Keratinocyte (primary cell): ENCODE data around the gene PTPRT. TPM values are rescaled to one million over a fixed set of nuclear protein-coding genes. Genes with fewer than 3 reads are reported as not detected.

Experiments used
- DNase-seq: peaks from one replicate; pipeline ENCODE4 v3.0.0-alpha.2; 2011; ENCODE audit warnings: low read depth, missing footprints, low spot score
- FAIRE-seq: peaks from 2 replicates; lab custom pipeline; 2011; peaks lifted over from hg19 to GRCh38; lab: Jason Lieb, UNC
- H2AFZ ChIP-seq: 2 replicates; pipeline ENCODE4 v1.6.0; 2012; ENCODE audit warnings: low read length, control low read depth, inconsistent platforms; ENCODE audit not compliant: control insufficient read depth
- H3K27ac ChIP-seq: 2 replicates; pipeline ENCODE4 v1.5.1; 2011; ENCODE audit warnings: low read length; ENCODE audit not compliant: control insufficient read depth, insufficient read depth
- H3K27me3 ChIP-seq: 3 replicates; pipeline ENCODE4 v1.6.0; 2011; ENCODE audit warnings: low read length; ENCODE audit not compliant: control insufficient read depth, insufficient read depth; ENCODE audit errors: extremely low read depth
- H3K36me3 ChIP-seq, 2 experiments: 2 replicates in 1 of 2; 3 replicates in 1 of 2; pipeline ENCODE4 v1.5.1; 2011; ENCODE audit warnings: low read length in 2 of 2, mild to moderate bottlenecking in 1 of 2; ENCODE audit not compliant: control insufficient read depth in 2 of 2, insufficient read depth in 2 of 2; ENCODE audit errors: extremely low read depth in 1 of 2
- H3K4me1 ChIP-seq: 3 replicates; pipeline ENCODE4 v1.5.1; 2011; ENCODE audit warnings: low read length; ENCODE audit not compliant: control insufficient read depth, insufficient read depth; ENCODE audit errors: extremely low read depth
- H3K4me2 ChIP-seq: 3 replicates; pipeline ENCODE4 v1.6.0; 2011; ENCODE audit warnings: low read depth, low read length; ENCODE audit not compliant: control insufficient read depth, insufficient read depth; ENCODE audit errors: extremely low read depth
- H3K4me3 ChIP-seq, 3 experiments: fragments of 200-600 bp in 1 of 3; sonication (generic) in 1 of 3; 2 replicates in 2 of 3; 3 replicates in 1 of 3; pipeline ENCODE4 v1.5.1; 2011 to 2016; ENCODE audit warnings: low read length in 3 of 3, mild to moderate bottlenecking in 3 of 3, control low read depth in 2 of 3, inconsistent platforms in 1 of 3, low read depth in 1 of 3, mixed read lengths in 1 of 3, mixed run types in 1 of 3, moderate library complexity in 1 of 3; ENCODE audit not compliant: control insufficient read depth in 2 of 3, insufficient read depth in 2 of 3; ENCODE audit errors: extremely low read depth in 1 of 3
- H3K79me2 ChIP-seq: 2 replicates; pipeline ENCODE4 v1.6.0; 2012; ENCODE audit warnings: low read length; ENCODE audit not compliant: control insufficient read depth, insufficient read depth
- H3K9ac ChIP-seq: 3 replicates; pipeline ENCODE4 v1.6.0; 2011; ENCODE audit warnings: low read length; ENCODE audit not compliant: control insufficient read depth, insufficient read depth; ENCODE audit errors: extremely low read depth
- H3K9me1 ChIP-seq: 3 replicates; pipeline ENCODE4 v1.6.0; 2011; ENCODE audit warnings: low read length; ENCODE audit not compliant: control insufficient read depth, insufficient read depth; ENCODE audit errors: extremely low read depth
- H3K9me3 ChIP-seq: 2 replicates; pipeline ENCODE4 v1.5.1; 2012; ENCODE audit warnings: low read depth, low read length; ENCODE audit not compliant: control insufficient read depth
- H4K20me1 ChIP-seq: 3 replicates; pipeline ENCODE4 v1.6.0; 2011; ENCODE audit warnings: low read length; ENCODE audit not compliant: control insufficient read depth, insufficient read depth; ENCODE audit errors: extremely low read depth
- EZH2 ChIP-seq: IDR thresholded peaks from one replicate; pipeline ENCODE4 v1.6.1; 2012; ENCODE audit warnings: inconsistent platforms, mild to moderate bottlenecking, low read length, moderate library complexity
- dilution Hi-C: fragments of 300-500 bp; cut with MboI; formaldehyde crosslinking; loops from one replicate; pipeline ENCODE4 v1.7.0; 2020; ENCODE audit warnings: low sequenced_read_pairs; ENCODE audit not compliant: extremely low pct_ligation_motif_present
- polyA plus RNA-seq, 5 experiments: library from polyadenylated mRNA; depleted of rRNA in 3 of 5; stranded (reverse) in 3 of 5; stranded (forward) in 1 of 5; unstranded in 1 of 5; fragments of >200 nt; gene quantifications; 1 replicate in 1 of 5; 2 replicates in 3 of 5; 3 replicates in 1 of 5; pipeline versions ENCODE4 v1.2.1 to v1.2.3, GENCODE V29; 2011 to 2012; ENCODE audit warnings: missing spikeins in 2 of 5, low read depth in 1 of 5, low replicate concordance in 1 of 5
- small RNA-seq, 3 experiments: library from RNA; depleted of rRNA; stranded (forward); fragments of <200 nt; gene quantifications; one replicate each; pipeline ENCODE3, GENCODE V24; 2012; ENCODE audit warnings: low read depth in 3 of 3, low replicate concordance in 1 of 3; ENCODE audit not compliant: insufficient read length in 3 of 3
- TF ChIP-seq, protein P1 (sequence below), 3 experiments: IDR thresholded peaks in 1 of 3; conservative IDR thresholded peaks in 1 of 3; optimal IDR thresholded peaks in 1 of 3; 2 replicates in 2 of 3; 3 replicates in 1 of 3; pipeline versions ENCODE3 to v1.5.1; 2011; ENCODE audit warnings: low read length in 3 of 3, mild to moderate bottlenecking in 3 of 3, moderate library complexity in 2 of 3, control low read depth in 1 of 3, inconsistent platforms in 1 of 3; ENCODE audit not compliant: insufficient read depth in 2 of 3; ENCODE audit errors: extremely low read depth in 1 of 3

The PTPRT gene
- polyA plus RNA-seq, 1 donor (not counting 4 experiments of a cell fraction or from before 2014, with no cell fraction given) = not detected

DNA sequence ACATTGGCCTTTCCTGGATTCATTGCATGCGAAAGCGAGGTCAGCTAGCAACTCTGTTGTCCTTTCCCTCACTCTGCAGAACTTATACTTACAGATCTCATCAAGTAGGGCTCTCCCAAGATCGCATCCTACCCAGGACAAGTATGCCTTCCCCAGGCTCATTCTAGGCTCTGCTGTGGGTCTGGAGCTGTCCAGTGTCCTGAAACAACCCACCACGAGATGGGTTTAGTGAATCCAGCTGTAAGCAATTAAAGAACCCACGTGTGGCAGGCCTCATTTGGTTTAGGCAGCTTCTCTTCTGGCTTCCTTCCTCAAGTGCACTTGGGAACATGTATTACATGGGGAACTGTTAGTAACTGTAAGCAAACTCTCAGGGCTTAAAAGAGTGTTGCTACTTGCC is 1165.1 kb downstream of the PTPRT start:
- TF ChIP-seq, protein P1, sequence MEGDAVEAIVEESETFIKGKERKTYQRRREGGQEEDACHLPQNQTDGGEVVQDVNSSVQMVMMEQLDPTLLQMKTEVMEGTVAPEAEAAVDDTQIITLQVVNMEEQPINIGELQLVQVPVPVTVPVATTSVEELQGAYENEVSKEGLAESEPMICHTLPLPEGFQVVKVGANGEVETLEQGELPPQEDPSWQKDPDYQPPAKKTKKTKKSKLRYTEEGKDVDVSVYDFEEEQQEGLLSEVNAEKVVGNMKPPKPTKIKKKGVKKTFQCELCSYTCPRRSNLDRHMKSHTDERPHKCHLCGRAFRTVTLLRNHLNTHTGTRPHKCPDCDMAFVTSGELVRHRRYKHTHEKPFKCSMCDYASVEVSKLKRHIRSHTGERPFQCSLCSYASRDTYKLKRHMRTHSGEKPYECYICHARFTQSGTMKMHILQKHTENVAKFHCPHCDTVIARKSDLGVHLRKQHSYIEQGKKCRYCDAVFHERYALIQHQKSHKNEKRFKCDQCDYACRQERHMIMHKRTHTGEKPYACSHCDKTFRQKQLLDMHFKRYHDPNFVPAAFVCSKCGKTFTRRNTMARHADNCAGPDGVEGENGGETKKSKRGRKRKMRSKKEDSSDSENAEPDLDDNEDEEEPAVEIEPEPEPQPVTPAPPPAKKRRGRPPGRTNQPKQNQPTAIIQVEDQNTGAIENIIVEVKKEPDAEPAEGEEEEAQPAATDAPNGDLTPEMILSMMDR (optimal IDR thresholded peaks at IDR 0.05 in 1 of 3, IDR thresholded peaks at IDR 0.05 in 1 of 3, conservative IDR thresholded peaks at IDR 0.05 in 1 of 3; ENCODE audit: extremely low read depth in 1 of 3, insufficient read depth in 2 of 3, low read length in 3 of 3) = no peak
- no peak for TF ChIP-seq EZH2
- Histone ChIP-seq H2AFZ (no peak overlapping the region), H3K4me1 (no peaks in the 10 kb centered on the region), H3K79me2 (no peaks in the 10 kb centered on the region), H3K4me2 (no peak overlapping the region), H4K20me1 (no peaks in the 10 kb centered on the region), H3K27me3 (no peaks in the 10 kb centered on the region), H3K36me3 (no peaks in the 10 kb centered on the region), H3K4me3 (no peak overlapping the region), H3K9ac (no peak overlapping the region), H3K9me1 (no peaks in the 10 kb centered on the region), H3K9me3 (peaks cover 2% of the 10 kb centered on the region), H3K27ac (no peak overlapping the region)
- DNase-seq = no peak
- dilution Hi-C loops = no loop called here
- FAIRE-seq = no peak

Small RNA genes lying within 50 kb of the gene (small RNA-seq; reads per million reads assigned to genes)
- 0 reads per million in 3 experiments for gene RN7SKP100
